HG02798 (cell line): ENCODE data around the gene TMEM132C.

ENCODE experiments used
- ATAC-seq: cut with Tn5 transposase; IDR thresholded peaks from one replicate; pipeline ENCODE4 v1.9.1; 2021; ENCODE audit warnings: mild to moderate bottlenecking; ENCODE audit not compliant: unreplicated experiment, poor library complexity

Gene TMEM132C

GRCh38 chr12:128543460-128543859 is 276.5 kb downstream of the TMEM132C start:
- ATAC-seq = no peak

DNA sequence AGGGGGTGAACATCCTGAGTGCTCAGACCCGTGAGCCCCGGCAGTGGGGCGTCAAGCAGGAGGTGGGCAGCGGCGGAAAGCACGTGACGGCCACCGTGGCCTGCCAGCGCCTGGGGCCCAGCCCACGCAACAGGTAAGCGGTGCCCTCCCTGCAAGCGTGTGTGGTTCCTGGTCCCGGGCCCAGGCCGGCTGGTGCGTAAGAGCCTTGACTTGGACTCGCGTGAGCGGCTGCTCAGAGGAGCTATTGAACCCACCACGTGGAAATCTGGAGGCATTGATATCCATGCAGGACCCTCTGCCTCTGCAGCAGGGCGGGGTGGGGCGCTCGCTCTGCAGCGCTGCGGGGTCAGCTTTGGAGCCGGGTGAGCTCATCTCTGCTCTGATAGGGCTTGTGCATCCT is 277.0 kb downstream of the TMEM132C start:
- ATAC-seq = no peak

GRCh38 chr12:128548949-128549348 is 282.0 kb downstream of the TMEM132C start:
- ATAC-seq = no peak

GRCh38 chr12:128549601-128550218 is 282.7 kb downstream of the TMEM132C start:
- no peak for ATAC-seq

GRCh38 chr12:128551266-128551665 is 284.3 kb downstream of the TMEM132C start:
- no peak for ATAC-seq

DNA sequence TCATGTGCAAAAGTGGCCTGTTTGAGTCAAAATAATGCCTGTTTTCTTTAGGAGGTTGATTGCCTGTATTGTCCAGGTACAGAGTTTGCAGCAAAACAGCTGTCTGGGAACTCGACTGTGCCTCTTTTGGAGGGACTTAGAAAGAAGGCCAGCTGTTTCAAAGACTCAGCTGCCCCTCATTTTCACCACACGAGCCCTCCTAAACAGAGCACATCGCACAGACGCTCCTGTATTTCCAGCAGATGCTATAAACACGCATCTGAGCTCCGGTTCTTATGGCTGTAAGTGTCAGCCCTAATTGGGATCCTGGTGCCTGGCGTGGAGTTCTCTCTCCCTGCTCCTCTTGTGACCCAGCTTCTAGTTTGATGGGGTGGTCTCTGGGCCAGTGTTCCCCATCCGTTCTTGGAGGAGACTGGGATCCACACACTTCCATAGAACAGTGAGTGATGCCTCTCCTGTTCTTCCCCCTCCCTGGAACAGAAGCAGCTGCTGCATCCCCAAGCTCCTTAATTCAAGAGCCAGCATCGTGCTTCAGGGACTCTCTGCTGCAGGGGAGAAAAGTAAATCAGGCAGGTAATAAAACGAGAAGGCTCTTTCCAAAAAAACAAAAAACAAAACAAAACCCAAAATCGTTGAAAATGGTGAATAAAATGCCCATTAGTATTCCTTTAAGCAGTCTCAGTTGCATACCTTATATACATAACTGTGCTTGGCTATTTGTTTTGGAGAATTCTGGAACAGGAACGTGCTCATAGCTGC is 287.8 kb downstream of the TMEM132C start:
- no peak for ATAC-seq

DNA sequence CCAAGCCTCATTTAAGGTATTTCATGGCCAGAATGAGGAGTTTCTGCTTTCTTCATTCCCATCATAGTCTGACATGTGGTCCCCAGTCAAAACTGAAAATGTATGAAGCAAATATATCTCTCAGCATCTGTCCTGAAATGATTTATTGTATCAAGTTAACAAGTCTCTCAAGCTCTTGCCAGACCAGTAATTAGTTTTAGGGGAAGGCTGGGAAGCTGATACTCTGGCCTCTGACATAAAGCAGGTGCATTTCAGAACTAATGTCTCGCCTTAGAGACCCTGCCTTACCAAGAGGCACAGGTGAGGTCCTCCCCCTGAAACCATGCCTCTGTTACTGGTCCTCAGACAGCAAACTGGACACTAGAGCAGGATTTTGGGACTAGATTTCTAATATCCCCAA is 290.3 kb downstream of the TMEM132C start:
- no peak for ATAC-seq

GRCh38 chr12:128564956-128565355 is 298.0 kb downstream of the TMEM132C start:
- ATAC-seq = no peak

GRCh38 chr12:128567730-128568129 is 300.8 kb downstream of the TMEM132C start:
- ATAC-seq = no peak

GRCh38 chr12:128570191-128571065 is 303.5 kb downstream of the TMEM132C start:
- ATAC-seq = peak; percentile 77

DNA sequence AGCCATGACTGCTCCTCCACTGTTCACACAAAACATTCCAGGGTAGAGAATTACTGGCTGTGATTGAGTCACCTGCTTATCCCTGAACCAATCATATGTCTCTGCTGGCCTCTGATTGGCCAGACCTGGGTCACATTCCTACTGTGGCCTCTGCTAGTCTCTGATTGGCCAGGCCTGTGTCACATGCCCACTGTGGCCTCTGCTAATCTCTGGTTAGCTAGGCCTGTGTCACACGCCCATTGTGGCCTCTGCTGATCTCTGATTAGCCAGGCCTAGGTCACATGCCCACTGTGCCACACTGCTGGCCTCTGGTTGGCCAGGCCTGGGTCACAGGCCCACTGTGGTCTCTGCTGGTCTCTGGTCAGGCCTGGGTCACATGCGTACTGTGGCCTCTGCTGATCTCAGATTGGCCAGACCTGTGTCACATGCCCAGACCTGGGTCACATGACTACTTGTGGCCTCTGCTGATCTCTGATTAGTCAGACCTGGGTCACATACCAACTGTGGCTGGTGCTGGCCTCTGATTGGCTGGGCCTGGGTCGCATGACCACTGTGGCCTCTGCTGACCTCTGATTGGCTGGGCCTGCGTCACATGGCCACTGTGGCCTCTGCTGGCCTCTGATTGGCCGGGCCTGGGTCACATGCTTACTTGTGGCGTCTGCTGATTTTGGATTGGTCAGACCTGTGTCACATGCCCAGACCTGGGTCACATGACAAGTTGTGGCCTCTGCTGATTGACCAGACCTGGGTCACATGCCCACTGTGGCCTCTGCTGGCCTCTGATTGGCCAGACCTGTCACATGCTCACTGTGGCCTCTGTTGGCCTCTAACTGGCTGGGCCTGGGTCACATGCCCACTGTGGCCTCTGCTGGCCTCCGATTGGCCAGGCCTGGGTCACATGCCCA is 305.2 kb downstream of the TMEM132C start:
- ATAC-seq = no peak

GRCh38 chr12:128573907-128574306 is 306.9 kb downstream of the TMEM132C start:
- ATAC-seq = no peak

GRCh38 chr12:128578045-128578444 is 311.1 kb downstream of the TMEM132C start:
- no peak for ATAC-seq

DNA sequence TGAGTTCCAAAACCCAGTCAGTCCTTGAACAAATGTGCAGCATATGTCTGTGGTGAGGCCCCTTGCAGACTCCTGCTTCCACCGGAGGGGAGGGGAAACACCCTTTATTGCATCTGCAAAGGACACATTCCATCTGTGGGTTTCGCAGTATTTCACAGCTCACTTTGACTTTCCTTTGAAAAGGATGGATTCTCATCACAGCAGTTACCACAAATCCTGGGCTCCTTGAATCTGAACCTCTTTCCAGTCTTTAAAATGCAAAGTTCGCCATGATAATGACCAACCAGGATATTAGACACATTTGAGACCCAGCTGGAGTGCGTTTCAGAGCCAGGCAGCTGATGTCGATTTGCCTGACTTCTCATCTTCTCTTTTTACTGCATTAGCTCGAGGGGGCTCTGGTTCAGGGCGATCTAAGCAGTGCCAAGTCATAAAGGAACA is 314.4 kb downstream of the TMEM132C start:
- ATAC-seq = no peak

DNA sequence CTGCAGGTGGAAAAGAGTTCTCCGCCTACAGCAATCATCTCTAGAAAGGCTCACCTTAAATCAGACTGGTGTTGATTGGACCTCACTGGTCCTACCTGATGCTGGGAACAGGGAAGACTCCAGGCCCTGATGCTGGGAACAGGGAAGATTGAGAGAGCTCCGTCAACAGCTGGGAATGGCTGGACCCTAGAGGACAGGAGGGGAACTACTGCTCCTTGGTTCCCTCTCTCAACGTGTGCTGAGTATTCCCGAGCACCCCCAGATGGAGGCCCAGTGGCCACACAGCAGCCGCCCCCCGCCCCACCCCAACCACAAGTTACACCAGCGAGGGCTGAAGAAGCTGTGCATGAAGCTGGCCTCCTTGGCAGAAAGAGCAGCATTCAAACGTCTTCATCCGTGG is 316.5 kb downstream of the TMEM132C start:
- ATAC-seq = no peak

- ATAC-seq = no peak
These were observed 319.6 kb downstream of the TMEM132C start for GRCh38 chr12:128586451-128587029.

DNA sequence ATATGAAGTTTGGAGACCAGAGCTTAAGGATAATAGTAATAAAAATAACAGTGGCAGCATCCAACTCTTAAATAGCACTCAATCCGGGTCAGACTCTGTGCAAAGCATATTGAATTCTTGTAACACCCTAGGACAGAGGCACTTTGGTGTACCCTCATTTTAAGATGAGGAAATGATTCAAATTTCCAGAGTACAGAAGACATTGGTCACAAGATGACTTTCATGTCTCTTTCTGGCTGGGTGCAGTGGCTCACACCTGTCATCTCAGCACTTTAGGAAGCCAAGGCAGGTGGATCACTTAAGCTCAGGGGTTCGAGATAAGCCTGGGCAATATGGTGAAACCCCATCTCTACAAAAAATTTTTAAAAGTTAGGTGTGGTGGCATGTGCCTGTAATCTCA is 320.9 kb downstream of the TMEM132C start:
- ATAC-seq = no peak

DNA sequence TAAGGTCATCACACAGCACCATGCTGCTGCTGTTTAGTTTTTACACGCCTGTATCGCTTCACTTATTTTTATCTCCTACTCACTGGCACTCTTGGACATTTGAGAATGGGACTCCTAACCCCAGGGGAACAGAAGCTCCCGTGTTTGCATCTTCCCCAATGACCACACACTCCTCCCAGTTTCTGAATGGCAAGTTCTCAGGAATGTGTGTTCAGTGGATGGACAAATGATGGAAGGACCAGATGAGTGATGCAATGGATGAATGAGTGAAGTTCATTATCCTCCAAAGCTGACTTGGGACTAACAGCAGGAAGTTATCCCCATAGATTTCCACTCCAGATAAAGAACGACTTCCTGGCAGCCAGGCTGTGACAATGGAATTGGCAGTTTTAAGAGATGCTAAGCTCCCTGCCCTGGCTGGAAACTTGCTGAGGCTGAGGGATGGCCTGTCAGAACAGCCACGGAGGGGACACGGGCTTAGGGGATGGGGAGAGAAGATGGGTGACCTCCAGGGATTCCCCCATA is 325.3 kb downstream of the TMEM132C start:
- ATAC-seq = no peak

- no peak for ATAC-seq
These were observed 327.6 kb downstream of the TMEM132C start for GRCh38 chr12:128594521-128594920.
